Right ventricle myocardium superior (tissue), 1 donor: ENCODE measurements around the gene SLIT3. TPM values are rescaled to one million over a fixed set of nuclear protein-coding genes. Genes with fewer than 3 reads are reported as not detected.

ENCODE experiments used
- ATAC-seq: fragments of 200-7000 bp; cut with Tn5 transposase; one replicate; pipeline ENCODE4 v1.9.1; 2020; ENCODE audit warnings: mild to moderate bottlenecking; ENCODE audit not compliant: poor library complexity
- DNase-seq: peaks from one replicate; pipeline ENCODE4 v3.0.0-alpha.2; 2020
- intact Hi-C: fragments of 100-400 bp; cut with DNase I; formaldehyde crosslinking; loops from one replicate; pipeline ENCODE4 v1.11.2; 2022
- total RNA-seq: library from RNA; stranded (reverse); fragmentation: NEBNext Ultra II Directional; extraction: Animal tissue kit (Norgen Biotek cat#: 25700); gene quantifications from one replicate; pipeline ENCODE4 v1.2.1, GENCODE V29; 2021
- donor health status: DM: no; HTN: yes; CAD: no; lungs with severe emphysema.

Gene SLIT3
- total RNA-seq, 1 donor from 2014 or later = 12.5 TPM

- intact Hi-C loops = no loop called here
- ATAC-seq = no peak
- DNase-seq = no peak
These were observed 629.9 kb downstream of the SLIT3 start for GRCh38 chr5:168670881-168671575.

- no peak for DNase-seq
- intact Hi-C loops = no loop called here
These were observed 631.1 kb downstream of the SLIT3 start for GRCh38 chr5:168669668-168670378.

GRCh38 chr5:168669156-168669555 is 631.8 kb downstream of the SLIT3 start:
- intact Hi-C loops = no loop called here
- no peak for DNase-seq
- ATAC-seq = no peak

More at GRCh38 chr5:168669668-168670378, 631.1 kb downstream of the SLIT3 start:
- ATAC-seq = no peak

- ATAC-seq = no peak
These were observed 632.9 kb downstream of the SLIT3 start for GRCh38 chr5:168668078-168668477.

GRCh38 chr5:168667301-168667840 is 633.6 kb downstream of the SLIT3 start:
- no peak for ATAC-seq
- intact Hi-C loops = no loop called here
- no peak for DNase-seq

More at GRCh38 chr5:168668078-168668477, 632.9 kb downstream of the SLIT3 start:
- intact Hi-C loops = no loop called here
- DNase-seq = no peak

GRCh38 chr5:168666356-168666755 is 634.6 kb downstream of the SLIT3 start:
- DNase-seq (no peak), ATAC-seq (no peak)
- intact Hi-C loops = no loop called here

- DNase-seq (no peak), ATAC-seq (no peak)
- intact Hi-C loops = no loop called here
These were observed 637.5 kb downstream of the SLIT3 start for GRCh38 chr5:168663276-168664004.

GRCh38 chr5:168661593-168662485 is 639.1 kb downstream of the SLIT3 start:
- DNase-seq = no peak
- intact Hi-C loops = no loop called here
- no peak for ATAC-seq

- DNase-seq (no peak), ATAC-seq (no peak)
- intact Hi-C loops = no loop called here
These were observed 640.2 kb downstream of the SLIT3 start for GRCh38 chr5:168660691-168661090.

GRCh38 chr5:168659286-168659847 is 641.6 kb downstream of the SLIT3 start:
- intact Hi-C loops = no loop called here
- DNase-seq (no peak), ATAC-seq (no peak)

- DNase-seq = no peak
- peak; percentile 52 for ATAC-seq
- intact Hi-C loops = no loop called here
These were observed 642.5 kb downstream of the SLIT3 start for GRCh38 chr5:168658394-168658793.

GRCh38 chr5:168656633-168657032 is 644.3 kb downstream of the SLIT3 start:
- DNase-seq (no peak), ATAC-seq (peak; percentile 60)
- intact Hi-C loops = no loop called here

GRCh38 chr5:168655316-168655715 is 645.6 kb downstream of the SLIT3 start:
- no peak for ATAC-seq
- intact Hi-C loops = no loop called here
- no peak for DNase-seq

- intact Hi-C loops = no loop called here
- DNase-seq = peak; percentile 74
- ATAC-seq = peak; percentile 62
These were observed 646.7 kb downstream of the SLIT3 start for GRCh38 chr5:168654211-168654721.

GRCh38 chr5:168653626-168654025 is 647.3 kb downstream of the SLIT3 start:
- DNase-seq = no peak
- ATAC-seq = no peak
- intact Hi-C loops = no loop called here

GRCh38 chr5:168651648-168652047 is 649.3 kb downstream of the SLIT3 start:
- intact Hi-C loops = no loop called here
- no peak for DNase-seq
- ATAC-seq = peak; percentile 46

- DNase-seq (no peak), ATAC-seq (no peak)
- intact Hi-C loops = no loop called here
These were observed 651.6 kb downstream of the SLIT3 start for GRCh38 chr5:168649306-168649705.

- no peak for ATAC-seq
- DNase-seq = no peak
- intact Hi-C loops = no loop called here
These were observed 652.4 kb downstream of the SLIT3 start for GRCh38 chr5:168648576-168648975.
